Measurements from ENCODE around the gene PPP6R3.

DNA sequence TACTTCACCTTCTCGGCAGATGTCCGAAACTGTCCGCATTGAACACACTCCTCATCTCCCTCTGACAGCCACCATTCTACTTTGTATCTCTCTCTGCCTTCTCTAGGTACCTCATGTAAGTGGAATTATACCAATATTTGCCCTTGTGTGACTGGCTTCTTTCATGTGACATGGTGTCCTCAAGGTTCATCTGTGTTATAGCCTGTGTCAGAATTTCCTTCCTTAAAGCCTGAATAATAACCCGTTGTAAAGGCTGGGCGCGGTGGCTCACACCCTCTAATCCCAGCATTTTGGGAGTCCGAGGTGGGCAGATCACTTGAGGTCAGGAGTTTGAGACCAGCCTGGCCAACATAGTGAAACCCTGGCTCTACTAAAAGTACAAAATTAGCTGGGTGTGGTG is 40.4 kb upstream of the PPP6R3 start:
- TF ChIP-seq TCF4 (CRISPR knock-in tag; IDR thresholded peaks at IDR 0.05; ENCODE audit: borderline replicate concordance) (no peak), ESRRG (CRISPR knock-in tag; IDR thresholded peaks at IDR 0.05) (no peak), ZFP3 (CRISPR knock-in tag; IDR thresholded peaks at IDR 0.05) (no peak), RARB (CRISPR knock-in tag; IDR thresholded peaks at IDR 0.05) (no peak)
- TF ChIP-seq, protein P1, sequence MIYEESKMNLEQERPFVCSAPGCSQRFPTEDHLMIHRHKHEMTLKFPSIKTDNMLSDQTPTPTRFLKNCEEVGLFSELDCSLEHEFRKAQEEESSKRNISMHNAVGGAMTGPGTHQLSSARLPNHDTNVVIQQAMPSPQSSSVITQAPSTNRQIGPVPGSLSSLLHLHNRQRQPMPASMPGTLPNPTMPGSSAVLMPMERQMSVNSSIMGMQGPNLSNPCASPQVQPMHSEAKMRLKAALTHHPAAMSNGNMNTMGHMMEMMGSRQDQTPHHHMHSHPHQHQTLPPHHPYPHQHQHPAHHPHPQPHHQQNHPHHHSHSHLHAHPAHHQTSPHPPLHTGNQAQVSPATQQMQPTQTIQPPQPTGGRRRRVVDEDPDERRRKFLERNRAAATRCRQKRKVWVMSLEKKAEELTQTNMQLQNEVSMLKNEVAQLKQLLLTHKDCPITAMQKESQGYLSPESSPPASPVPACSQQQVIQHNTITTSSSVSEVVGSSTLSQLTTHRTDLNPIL (CRISPR knock-in tag; IDR thresholded peaks at IDR 0.05; ENCODE audit: low read depth), result no peak
- TF ChIP-seq, protein P2, sequence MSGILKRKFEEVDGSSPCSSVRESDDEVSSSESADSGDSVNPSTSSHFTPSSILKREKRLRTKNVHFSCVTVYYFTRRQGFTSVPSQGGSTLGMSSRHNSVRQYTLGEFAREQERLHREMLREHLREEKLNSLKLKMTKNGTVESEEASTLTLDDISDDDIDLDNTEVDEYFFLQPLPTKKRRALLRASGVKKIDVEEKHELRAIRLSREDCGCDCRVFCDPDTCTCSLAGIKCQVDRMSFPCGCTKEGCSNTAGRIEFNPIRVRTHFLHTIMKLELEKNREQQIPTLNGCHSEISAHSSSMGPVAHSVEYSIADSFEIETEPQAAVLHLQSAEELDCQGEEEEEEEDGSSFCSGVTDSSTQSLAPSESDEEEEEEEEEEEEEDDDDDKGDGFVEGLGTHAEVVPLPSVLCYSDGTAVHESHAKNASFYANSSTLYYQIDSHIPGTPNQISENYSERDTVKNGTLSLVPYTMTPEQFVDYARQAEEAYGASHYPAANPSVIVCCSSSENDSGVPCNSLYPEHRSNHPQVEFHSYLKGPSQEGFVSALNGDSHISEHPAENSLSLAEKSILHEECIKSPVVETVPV (CRISPR knock-in tag; IDR thresholded peaks at IDR 0.05), result no peak
